Endodermal cell (in vitro differentiated cells): ENCODE results near the gene PRKCI. TPM values are rescaled to one million over a fixed set of nuclear protein-coding genes. Genes with fewer than 3 reads are reported as not detected.

Experiments
- DNase-seq: peaks from one replicate; pipeline ENCODE4 v3.0.0-alpha.2; 2017
- H3K27ac ChIP-seq: 2 replicates; pipeline ENCODE4 v1.5.1; 2013; ENCODE audit warnings: mild to moderate bottlenecking, low read depth, low read length, moderate library complexity
- H3K27me3 ChIP-seq: 2 replicates; pipeline ENCODE4 v1.6.1; 2013; ENCODE audit warnings: mild to moderate bottlenecking, low read length, moderate library complexity; ENCODE audit not compliant: insufficient read depth, control insufficient read depth, poor library complexity, severe bottlenecking
- H3K36me3 ChIP-seq: 2 replicates; pipeline ENCODE4 v1.7.0; 2013; ENCODE audit warnings: mild to moderate bottlenecking, low read length, moderate library complexity; ENCODE audit not compliant: control insufficient read depth, insufficient read depth
- H3K4me1 ChIP-seq: one replicate; pipeline ENCODE4 v1.7.0; 2013; ENCODE audit warnings: low read length; ENCODE audit not compliant: control insufficient read depth, insufficient read depth
- H3K4me3 ChIP-seq: 2 replicates; pipeline ENCODE4 v1.5.1; 2013; ENCODE audit warnings: mild to moderate bottlenecking, low read length, moderate library complexity
- H3K9ac ChIP-seq: 2 replicates; pipeline ENCODE4 v1.6.1; 2013; ENCODE audit warnings: mild to moderate bottlenecking, low read length, moderate library complexity; ENCODE audit not compliant: poor library complexity, severe bottlenecking; ENCODE audit errors: extremely low read depth
- H3K9me3 ChIP-seq: 2 replicates; pipeline ENCODE4 v1.6.1; 2013; ENCODE audit warnings: mild to moderate bottlenecking, low read length, moderate library complexity; ENCODE audit not compliant: control insufficient read depth
- H3K27ac Mint-ChIP-seq: 2 replicates; pipeline ENCODE4 v1.8.0; 2020; ENCODE audit warnings: mixed read lengths
- H3K27me3 Mint-ChIP-seq: 2 replicates; pipeline ENCODE4 v1.8.0; 2021; ENCODE audit warnings: mild to moderate bottlenecking, mixed read lengths; ENCODE audit not compliant: insufficient read depth
- H3K36me3 Mint-ChIP-seq: 2 replicates; pipeline ENCODE4 v1.8.0; 2020; ENCODE audit warnings: low read depth, mixed read lengths
- H3K4me1 Mint-ChIP-seq: 2 replicates; pipeline ENCODE4 v1.8.0; 2020; ENCODE audit warnings: mixed read lengths
- H3K4me3 Mint-ChIP-seq: 2 replicates; pipeline ENCODE4 v1.8.0; 2020; ENCODE audit warnings: mild to moderate bottlenecking, moderate library complexity, mixed read lengths
- H3K9me3 Mint-ChIP-seq: 2 replicates; pipeline ENCODE4 v1.8.0; 2020; ENCODE audit warnings: mild to moderate bottlenecking, mixed read lengths
- CTCF ChIP-seq: fragments of 200-600 bp; sonication (generic); conservative IDR thresholded peaks from 2 replicates; pipeline ENCODE4 v1.5.0; 2021; ENCODE audit warnings: antibody characterized with exemption, mild to moderate bottlenecking
- WGBS, 2 experiments: methylation state at CpG; one replicate each; pipeline versions ENCODE4 v1.1.5 to v1.1.7; 2013; ENCODE audit warnings: missing lambda C conversion rate in 2 of 2, mixed read lengths in 1 of 2; ENCODE audit not compliant: insufficient coverage in 1 of 2, insufficient read length in 1 of 2; 5-methylcytosine and 5-hydroxymethylcytosine counted together
- total RNA-seq, 2 donors: library from RNA; stranded (reverse); fragmentation: NEBNext Ultra II Directional in 1 of 2; extraction: Animal tissue kit (Norgen Biotek cat#: 25700) in 1 of 2; gene quantifications; 2 replicates in 1 of 2; 3 replicates in 1 of 2; pipeline ENCODE4 v1.2.1, GENCODE V29; 2021

The PRKCI gene
- total RNA-seq, 2 donors from 2014 or later, result 81.9 to 103 TPM

GRCh38 chr3:170225166-170225565, 2.9 kb downstream of the PRKCI start:
- Histone ChIP-seq H3K9me3 (no peaks in the 10 kb centered on the region), H3K27ac (no peak overlapping the region), H3K27me3 (no peaks in the 10 kb centered on the region), H3K36me3 (no peaks in the 10 kb centered on the region), H3K9ac (no peak overlapping the region), H3K4me3 (peak overlapping the region; percentile 100), H3K4me1 (peaks cover 3% of the 10 kb centered on the region)
- peaks cover 25% of the 10 kb centered on the region for H3K4me1 Mint-ChIP-seq
- WGBS, 2 experiments, result 88% methylated on average over 1 of the region's 1 CpG; no CpG with 5 or more reads in 1 of the 2 experiments
- no peak for TF ChIP-seq CTCF
- no peak for DNase-seq
- H3K4me3 Mint-ChIP-seq, result peak overlapping the region; percentile 83
- peaks cover 1% of the 10 kb centered on the region for H3K36me3 Mint-ChIP-seq
- H3K9me3 Mint-ChIP-seq, result no peaks in the 10 kb centered on the region
- no peaks in the 10 kb centered on the region for H3K27me3 Mint-ChIP-seq
- no peak overlapping the region for H3K27ac Mint-ChIP-seq

GRCh38 chr3:170226426-170226960, 4.3 kb downstream of the PRKCI start:
- Histone ChIP-seq H3K27me3 (no peaks in the 10 kb centered on the region), H3K36me3 (no peaks in the 10 kb centered on the region), H3K4me1 (peaks cover 3% of the 10 kb centered on the region), H3K9ac (no peak overlapping the region), H3K27ac (no peak overlapping the region), H3K4me3 (no peak overlapping the region), H3K9me3 (no peaks in the 10 kb centered on the region)
- Mint-ChIP-seq H3K4me3 (no peak overlapping the region), H3K27me3 (no peaks in the 10 kb centered on the region), H3K27ac (no peak overlapping the region), H3K36me3 (peaks cover 4% of the 10 kb centered on the region), H3K4me1 (peaks cover 25% of the 10 kb centered on the region), H3K9me3 (no peaks in the 10 kb centered on the region)
- no peak for DNase-seq
- TF ChIP-seq CTCF, result no peak
- WGBS, 2 experiments, result 100% methylated on average over 1 of the region's 1 CpG; no CpG with 5 or more reads in 1 of the 2 experiments

GRCh38 chr3:170228093-170228766, 6.0 kb downstream of the PRKCI start:
- Histone ChIP-seq H3K4me3 (no peak overlapping the region), H3K27ac (no peak overlapping the region)
- WGBS, 2 experiments, result 88 to 97% methylated on average over 1 to 2 of the region's 2 CpGs

More at GRCh38 chr3:170228093-170228766, 6.0 kb downstream of the PRKCI start:
- Histone ChIP-seq H3K4me1 (peaks cover 6% of the 10 kb centered on the region), H3K27me3 (no peaks in the 10 kb centered on the region), H3K9me3 (no peaks in the 10 kb centered on the region), H3K9ac (no peak overlapping the region), H3K36me3 (no peaks in the 10 kb centered on the region)
- peaks cover 4% of the 10 kb centered on the region for H3K36me3 Mint-ChIP-seq
- DNase-seq, result no peak
- H3K4me1 Mint-ChIP-seq, result peaks cover 25% of the 10 kb centered on the region
- no peaks in the 10 kb centered on the region for H3K9me3 Mint-ChIP-seq
- H3K27me3 Mint-ChIP-seq, result no peaks in the 10 kb centered on the region
- H3K27ac Mint-ChIP-seq, result no peak overlapping the region
- H3K4me3 Mint-ChIP-seq, result no peak overlapping the region
- TF ChIP-seq CTCF, result no peak
